Stimulated activated naive CD8-positive, alpha-beta T cell treated with anti-CD3 and anti-CD28 coated beads, Interleukin-15, Interleukin-2, amounts not matched to agents 100 ng/mL and 50 ng/mL, for 24 hours (primary cell): ENCODE measurements around the gene RERE.

ENCODE experiments used
- H3K27ac Mint-ChIP-seq: one replicate; pipeline ENCODE4 v1.8.0; 2021; ENCODE audit warnings: mild to moderate bottlenecking, mixed read lengths
- H3K27me3 Mint-ChIP-seq: one replicate; pipeline ENCODE4 v1.8.0; 2021; ENCODE audit warnings: mixed read lengths
- H3K36me3 Mint-ChIP-seq: one replicate; pipeline ENCODE4 v1.8.0; 2021; ENCODE audit warnings: low read depth, mixed read lengths
- H3K4me1 Mint-ChIP-seq: one replicate; pipeline ENCODE4 v1.8.0; 2021; ENCODE audit warnings: low read depth, mixed read lengths
- H3K4me3 Mint-ChIP-seq: one replicate; pipeline ENCODE4 v1.8.0; 2021; ENCODE audit warnings: mild to moderate bottlenecking, mixed read lengths
- H3K9me3 Mint-ChIP-seq: one replicate; pipeline ENCODE4 v1.8.0; 2021; ENCODE audit warnings: mixed read lengths

The RERE gene

GRCh38 chr1:8351693-8352470 is 465.6 kb downstream of the RERE start:
- H3K27ac Mint-ChIP-seq = no peak overlapping the region

GRCh38 chr1:8350914-8351684 is 466.3 kb downstream of the RERE start:
- H3K27ac Mint-ChIP-seq = no peak overlapping the region
- no peaks in the 10 kb centered on the region for H3K4me1 Mint-ChIP-seq

More at GRCh38 chr1:8351693-8352470, 465.6 kb downstream of the RERE start:
- H3K36me3 Mint-ChIP-seq = peaks cover 23% of the 10 kb centered on the region
- no peaks in the 10 kb centered on the region for H3K9me3 Mint-ChIP-seq
- H3K27me3 Mint-ChIP-seq = no peaks in the 10 kb centered on the region
- no peaks in the 10 kb centered on the region for H3K4me1 Mint-ChIP-seq
- no peak overlapping the region for H3K4me3 Mint-ChIP-seq

GRCh38 chr1:8349961-8350360 is 467.5 kb downstream of the RERE start:
- Mint-ChIP-seq H3K4me3 (no peak overlapping the region), H3K9me3 (no peaks in the 10 kb centered on the region)

More at GRCh38 chr1:8350914-8351684, 466.3 kb downstream of the RERE start:
- H3K36me3 Mint-ChIP-seq = peaks cover 18% of the 10 kb centered on the region
- no peak overlapping the region for H3K4me3 Mint-ChIP-seq
- no peaks in the 10 kb centered on the region for H3K9me3 Mint-ChIP-seq
- no peaks in the 10 kb centered on the region for H3K27me3 Mint-ChIP-seq

GRCh38 chr1:8349473-8349865 is 468.0 kb downstream of the RERE start:
- no peaks in the 10 kb centered on the region for H3K27me3 Mint-ChIP-seq
- no peak overlapping the region for H3K27ac Mint-ChIP-seq
- no peak overlapping the region for H3K4me3 Mint-ChIP-seq
- peaks cover 6% of the 10 kb centered on the region for H3K36me3 Mint-ChIP-seq
- no peaks in the 10 kb centered on the region for H3K4me1 Mint-ChIP-seq
- no peaks in the 10 kb centered on the region for H3K9me3 Mint-ChIP-seq

More at GRCh38 chr1:8349961-8350360, 467.5 kb downstream of the RERE start:
- no peak overlapping the region for H3K27ac Mint-ChIP-seq
- no peaks in the 10 kb centered on the region for H3K27me3 Mint-ChIP-seq
- no peaks in the 10 kb centered on the region for H3K4me1 Mint-ChIP-seq
- H3K36me3 Mint-ChIP-seq = peaks cover 11% of the 10 kb centered on the region

- H3K9me3 Mint-ChIP-seq = no peaks in the 10 kb centered on the region
- H3K27me3 Mint-ChIP-seq = no peaks in the 10 kb centered on the region
- H3K36me3 Mint-ChIP-seq = peaks cover 5% of the 10 kb centered on the region
- no peaks in the 10 kb centered on the region for H3K4me1 Mint-ChIP-seq
- no peak overlapping the region for H3K27ac Mint-ChIP-seq
- no peak overlapping the region for H3K4me3 Mint-ChIP-seq
These were observed 468.5 kb downstream of the RERE start for GRCh38 chr1:8348777-8349472.

- Mint-ChIP-seq H3K4me3 (no peak overlapping the region), H3K27me3 (no peaks in the 10 kb centered on the region), H3K27ac (no peak overlapping the region)
These were observed 469.2 kb downstream of the RERE start for GRCh38 chr1:8348047-8348776.

GRCh38 chr1:8347635-8348034 is 469.8 kb downstream of the RERE start:
- Mint-ChIP-seq H3K27me3 (no peaks in the 10 kb centered on the region), H3K36me3 (no peaks in the 10 kb centered on the region)

More at GRCh38 chr1:8348047-8348776, 469.2 kb downstream of the RERE start:
- H3K4me1 Mint-ChIP-seq = no peaks in the 10 kb centered on the region
- H3K36me3 Mint-ChIP-seq = peaks cover 5% of the 10 kb centered on the region
- no peaks in the 10 kb centered on the region for H3K9me3 Mint-ChIP-seq

GRCh38 chr1:8345621-8346415 is 471.6 kb downstream of the RERE start:
- H3K27me3 Mint-ChIP-seq = no peaks in the 10 kb centered on the region
- H3K36me3 Mint-ChIP-seq = no peaks in the 10 kb centered on the region
- no peaks in the 10 kb centered on the region for H3K9me3 Mint-ChIP-seq
- H3K4me3 Mint-ChIP-seq = no peak overlapping the region
- H3K4me1 Mint-ChIP-seq = no peaks in the 10 kb centered on the region
- H3K27ac Mint-ChIP-seq = no peak overlapping the region

More at GRCh38 chr1:8347635-8348034, 469.8 kb downstream of the RERE start:
- Mint-ChIP-seq H3K9me3 (no peaks in the 10 kb centered on the region), H3K4me1 (no peaks in the 10 kb centered on the region), H3K27ac (no peak overlapping the region), H3K4me3 (no peak overlapping the region)

GRCh38 chr1:8344893-8345507 is 472.4 kb downstream of the RERE start:
- Mint-ChIP-seq H3K27ac (no peak overlapping the region), H3K4me3 (no peak overlapping the region)

GRCh38 chr1:8343464-8344001 is 473.9 kb downstream of the RERE start:
- Mint-ChIP-seq H3K36me3 (no peaks in the 10 kb centered on the region), H3K4me1 (no peaks in the 10 kb centered on the region), H3K9me3 (no peaks in the 10 kb centered on the region), H3K27ac (no peak overlapping the region), H3K4me3 (no peak overlapping the region), H3K27me3 (no peaks in the 10 kb centered on the region)

More at GRCh38 chr1:8344893-8345507, 472.4 kb downstream of the RERE start:
- Mint-ChIP-seq H3K9me3 (no peaks in the 10 kb centered on the region), H3K27me3 (no peaks in the 10 kb centered on the region), H3K36me3 (no peaks in the 10 kb centered on the region), H3K4me1 (no peaks in the 10 kb centered on the region)

GRCh38 chr1:8343044-8343443 is 474.4 kb downstream of the RERE start:
- no peaks in the 10 kb centered on the region for H3K4me1 Mint-ChIP-seq
- H3K36me3 Mint-ChIP-seq = no peaks in the 10 kb centered on the region
- no peaks in the 10 kb centered on the region for H3K9me3 Mint-ChIP-seq
- H3K4me3 Mint-ChIP-seq = no peak overlapping the region
- no peak overlapping the region for H3K27ac Mint-ChIP-seq
- no peaks in the 10 kb centered on the region for H3K27me3 Mint-ChIP-seq

- no peak overlapping the region for H3K4me3 Mint-ChIP-seq
- H3K4me1 Mint-ChIP-seq = no peaks in the 10 kb centered on the region
- no peaks in the 10 kb centered on the region for H3K36me3 Mint-ChIP-seq
- no peaks in the 10 kb centered on the region for H3K27me3 Mint-ChIP-seq
- no peaks in the 10 kb centered on the region for H3K9me3 Mint-ChIP-seq
- no peak overlapping the region for H3K27ac Mint-ChIP-seq
These were observed 475.1 kb downstream of the RERE start for GRCh38 chr1:8342325-8342724.

- no peaks in the 10 kb centered on the region for H3K27me3 Mint-ChIP-seq
- no peaks in the 10 kb centered on the region for H3K4me1 Mint-ChIP-seq
- H3K4me3 Mint-ChIP-seq = no peak overlapping the region
- H3K9me3 Mint-ChIP-seq = peaks cover 3% of the 10 kb centered on the region
- H3K27ac Mint-ChIP-seq = no peak overlapping the region
- peaks cover 4% of the 10 kb centered on the region for H3K36me3 Mint-ChIP-seq
These were observed 477.0 kb downstream of the RERE start for GRCh38 chr1:8340448-8340847.
